NCI-H2107 (cell line): ENCODE measurements around the gene RASA3.

Experiments used
- DNase-seq: peaks from one replicate; lab custom pipeline; 2025; lab: John Stamatoyannopoulos, UW

Gene RASA3

DNA sequence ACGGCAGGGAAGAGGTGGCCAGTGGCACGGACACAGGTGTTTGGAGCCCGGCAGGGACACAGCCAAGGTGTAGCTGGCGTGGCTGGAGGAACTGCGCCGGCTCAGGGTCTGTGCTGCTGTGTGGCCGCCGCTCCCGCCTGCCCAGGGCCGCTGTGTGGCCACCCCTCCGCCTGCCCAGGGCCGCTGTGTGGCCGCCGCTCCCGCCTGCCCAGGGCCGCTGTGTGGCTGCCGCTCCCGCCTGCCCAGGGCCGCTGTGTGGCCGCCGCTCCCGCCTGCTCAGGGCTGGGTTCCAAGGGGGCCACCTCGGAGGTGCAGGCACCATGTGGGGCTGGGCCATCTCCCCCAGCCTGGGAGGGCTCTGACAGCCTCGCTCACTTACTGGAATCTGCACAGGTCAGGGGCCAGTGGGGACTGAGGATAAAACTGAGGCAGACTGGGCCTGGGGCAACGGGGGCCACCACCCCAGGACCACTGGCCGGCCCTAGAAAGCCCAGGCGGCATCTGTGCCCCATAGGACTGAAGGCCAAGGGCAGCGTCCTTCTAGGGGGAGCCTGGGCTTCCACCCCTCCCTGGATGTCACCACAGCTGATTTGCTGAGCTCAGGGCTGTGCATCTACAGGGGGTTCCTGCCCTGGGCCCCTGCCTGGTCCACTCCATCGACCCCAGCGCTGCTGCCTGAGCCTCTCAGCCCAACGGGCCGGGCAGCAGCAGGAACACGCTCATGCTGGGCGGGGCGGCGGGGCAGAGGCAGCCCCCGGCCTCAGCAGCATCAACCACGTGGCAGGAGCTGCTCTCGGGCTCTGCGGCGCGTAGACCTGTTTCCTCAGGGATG lies 180.1 kb downstream of the RASA3 start:
- DNase-seq, result no peak

- DNase-seq, result peak; percentile 15
Measured at GRCh38 chr13:113951246-113951999, 181.0 kb downstream of the RASA3 start.

DNA sequence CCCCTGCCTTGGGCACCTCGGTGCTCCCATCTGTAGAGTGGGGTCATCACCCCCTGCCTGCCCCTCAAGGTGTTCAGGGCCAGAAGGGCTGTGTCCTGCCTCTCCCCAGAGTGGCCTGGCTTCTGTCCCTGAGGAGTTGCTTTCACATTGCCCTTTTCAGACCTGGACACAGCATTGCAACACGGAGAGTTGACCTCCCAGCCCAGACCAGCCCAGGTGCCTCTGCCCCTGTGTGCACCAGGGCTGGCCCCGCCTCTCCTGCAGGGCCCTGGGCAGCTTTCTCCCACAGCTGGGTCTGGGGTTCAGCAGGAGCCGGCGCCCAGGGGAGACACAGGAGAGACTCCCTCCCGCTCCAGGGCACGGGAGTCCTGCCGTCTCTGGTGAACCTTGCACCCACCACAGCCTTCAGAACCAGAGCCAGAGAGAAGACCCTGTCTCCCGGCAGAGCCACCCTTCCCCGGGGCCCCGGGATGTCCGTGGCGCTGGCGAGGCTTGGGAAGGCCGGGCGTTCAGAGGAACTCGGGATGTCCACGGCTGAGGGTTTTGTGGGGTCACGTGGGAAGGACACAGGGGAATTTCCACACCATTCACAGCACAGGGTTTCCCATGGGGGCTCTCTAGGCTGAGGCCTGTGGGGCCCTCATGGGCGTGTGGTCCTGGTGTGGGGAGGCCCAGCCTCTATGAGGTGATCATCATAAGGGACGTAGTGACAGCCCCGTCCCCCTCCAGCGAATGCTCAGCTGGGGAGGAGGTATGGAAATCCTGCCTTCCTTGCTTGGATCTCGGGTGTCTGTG lies 181.8 kb downstream of the RASA3 start:
- no peak for DNase-seq

GRCh38 chr13:113949546-113949945 lies 182.9 kb downstream of the RASA3 start:
- no peak for DNase-seq

DNA sequence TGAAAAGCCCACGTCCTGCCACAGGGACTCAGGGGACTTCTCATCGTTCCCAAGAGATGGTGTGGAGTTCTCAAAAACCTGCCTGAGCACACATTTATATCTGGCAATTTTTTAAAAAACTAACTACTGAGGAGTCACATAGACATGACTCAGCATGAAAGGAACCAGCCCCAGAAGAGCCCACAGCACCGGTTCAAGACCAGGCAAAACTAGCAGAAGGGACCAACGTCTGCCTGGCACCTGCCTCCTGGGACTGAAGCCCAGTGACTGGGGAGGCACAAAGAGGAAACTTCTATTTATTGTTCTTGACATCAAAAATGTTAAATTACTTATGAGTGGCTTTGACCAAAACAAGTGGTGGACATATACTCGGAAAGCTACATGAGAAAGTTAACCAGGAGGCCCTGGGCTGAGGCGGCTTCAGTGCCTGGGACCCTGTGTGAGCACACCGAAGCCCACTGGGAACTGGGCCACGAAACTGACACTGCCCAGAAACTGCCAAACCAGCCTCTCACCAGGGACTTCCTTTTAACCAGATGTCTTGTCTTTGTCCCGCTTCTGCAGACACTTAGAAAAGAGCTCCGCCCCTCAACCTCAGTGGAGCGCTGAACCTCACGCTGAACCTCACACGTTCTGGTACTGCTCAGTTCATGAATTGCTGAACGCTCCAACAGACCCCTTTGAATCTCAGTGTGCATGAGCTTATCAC lies 184.2 kb downstream of the RASA3 start:
- DNase-seq, result no peak

DNA sequence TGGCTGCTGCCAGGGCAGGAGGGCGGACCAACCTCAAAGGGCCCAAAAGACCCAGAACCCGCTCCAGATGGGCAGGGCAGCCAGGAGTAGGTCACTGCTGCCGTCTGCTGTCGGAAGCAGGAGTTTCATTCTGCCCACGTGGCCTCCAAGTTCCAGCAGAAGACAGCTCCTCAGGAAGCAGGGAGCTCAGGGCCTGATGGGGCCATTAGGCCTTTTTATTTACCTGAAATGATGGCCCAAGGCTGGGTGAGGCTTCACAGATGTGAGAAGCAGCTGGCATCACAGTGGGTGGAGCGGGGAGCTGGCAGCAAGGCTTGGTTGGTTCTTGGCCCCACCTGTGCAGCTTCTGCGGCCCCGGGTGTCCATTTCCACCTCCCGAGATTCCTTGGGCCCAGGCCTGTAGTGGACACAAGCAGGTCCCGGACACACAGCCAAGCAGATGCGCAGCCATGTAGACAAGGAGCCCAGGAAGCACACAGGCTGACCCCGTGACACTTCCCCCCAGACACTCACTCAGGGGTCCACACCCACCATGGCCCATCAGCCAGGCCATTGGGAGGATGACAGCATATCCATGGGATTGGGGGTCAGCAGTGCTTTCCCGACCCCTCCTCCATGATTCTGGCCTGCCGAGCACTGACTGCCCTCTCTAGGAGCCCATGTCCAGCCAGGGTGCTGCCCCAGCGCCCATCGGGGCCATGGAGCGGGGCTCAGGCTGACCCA lies 185.0 kb downstream of the RASA3 start:
- no peak for DNase-seq

DNA sequence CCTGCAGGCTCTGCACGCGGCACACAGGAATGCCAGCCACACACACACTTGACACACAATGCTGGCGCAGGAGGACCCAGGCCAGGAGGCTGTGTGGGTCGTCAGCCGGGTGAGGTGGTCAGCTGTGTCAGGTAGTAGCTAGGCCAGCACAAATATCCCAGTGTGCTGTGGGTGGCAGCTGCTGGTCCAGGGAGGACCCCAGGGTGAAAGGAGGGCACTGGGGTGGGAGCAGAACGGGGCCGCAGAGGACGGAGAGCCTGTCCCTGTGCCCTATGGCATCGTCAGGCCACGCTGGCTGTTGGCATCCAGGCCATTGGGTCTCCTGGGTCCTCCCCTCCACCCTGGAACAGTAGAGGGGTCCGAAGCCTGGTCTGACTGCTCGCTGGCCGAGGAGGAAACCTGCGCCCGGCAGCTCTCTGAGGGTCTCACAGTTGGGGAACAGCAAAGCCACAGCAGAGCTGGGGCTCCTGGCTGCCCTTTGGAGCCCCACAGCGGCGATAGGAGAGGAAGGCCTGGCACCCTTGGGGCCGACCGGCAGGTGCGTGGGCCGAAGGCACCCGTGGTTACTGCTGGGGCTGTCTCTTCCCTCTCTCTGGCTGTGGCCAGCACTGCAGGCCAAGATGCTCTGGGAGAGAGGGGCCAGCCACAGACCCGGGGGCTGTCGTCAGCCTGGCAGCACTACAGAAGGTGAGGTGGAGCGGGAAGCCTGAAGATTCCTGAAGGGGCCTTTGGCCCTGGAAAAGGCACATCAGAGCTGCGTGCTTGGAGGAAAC lies 185.8 kb downstream of the RASA3 start:
- DNase-seq, result no peak

- DNase-seq, result no peak
Measured at GRCh38 chr13:113945857-113946408, 186.5 kb downstream of the RASA3 start.

DNA sequence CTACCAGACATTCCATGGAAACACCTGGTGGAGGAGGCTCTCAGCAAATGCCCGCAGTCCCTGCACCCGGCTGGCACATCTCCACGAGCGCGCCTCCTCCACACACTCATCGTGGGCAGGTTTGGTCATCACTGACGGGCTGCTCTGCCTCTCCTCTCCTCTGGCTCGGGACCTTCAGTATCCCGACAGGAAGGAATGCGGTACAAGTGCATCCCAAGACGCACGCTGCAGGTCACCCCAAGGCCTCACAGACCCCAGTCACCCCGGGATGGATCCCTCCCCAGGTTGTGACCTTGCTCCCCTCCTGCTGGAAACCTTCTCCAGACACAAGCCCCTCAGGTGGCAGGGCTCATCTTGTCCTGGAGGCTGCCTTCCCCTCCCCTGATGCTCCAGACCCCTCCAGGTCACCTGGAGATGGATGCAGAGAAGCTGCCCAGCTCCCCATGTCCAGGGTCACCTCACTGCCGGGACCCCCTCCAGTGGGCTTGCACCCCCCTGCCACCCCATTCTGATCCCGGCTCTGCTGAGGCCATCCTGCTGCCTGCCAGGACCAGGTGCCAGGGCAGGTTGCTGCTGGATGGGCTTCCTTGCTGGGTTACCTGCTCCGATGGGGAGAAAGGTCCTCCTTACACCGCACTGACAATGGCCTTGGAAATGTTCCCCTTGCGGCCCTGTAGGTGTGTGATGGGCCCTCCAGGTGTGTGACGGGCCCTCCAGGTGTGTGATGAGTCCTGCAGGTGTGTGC lies 188.4 kb downstream of the RASA3 start:
- no peak for DNase-seq

GRCh38 chr13:113942591-113943103 lies 189.8 kb downstream of the RASA3 start:
- no peak for DNase-seq

DNA sequence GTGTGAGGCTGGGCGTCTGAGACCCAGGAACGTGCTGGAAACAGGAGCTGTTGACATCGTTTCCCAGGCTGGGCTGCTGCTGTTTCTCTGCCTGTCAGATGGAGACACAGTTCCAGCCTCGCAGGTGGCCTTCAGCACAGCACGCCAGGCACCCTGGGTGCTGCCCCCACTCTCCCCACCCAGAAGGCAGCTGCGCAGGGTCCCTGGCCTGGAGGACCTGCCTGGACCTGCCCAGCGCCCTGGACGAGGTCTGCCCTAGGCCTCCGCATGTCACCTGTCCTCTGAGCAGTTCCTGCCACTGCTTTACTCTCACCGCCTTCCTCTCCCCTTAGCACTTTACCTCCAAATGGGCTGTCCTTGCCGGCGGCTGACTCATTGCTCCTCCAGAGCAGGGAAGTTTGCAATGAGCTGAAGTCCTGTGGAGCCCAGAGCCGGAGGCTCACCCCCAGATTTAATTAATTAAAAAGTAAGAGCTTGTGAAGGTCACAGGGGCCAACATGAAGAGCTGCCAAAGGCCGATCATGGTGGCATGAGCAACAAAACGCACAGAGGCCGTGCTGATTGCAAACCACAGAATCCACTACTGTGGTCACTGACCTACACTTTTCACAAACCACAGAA lies 190.7 kb downstream of the RASA3 start:
- no peak for DNase-seq

GRCh38 chr13:113939944-113940297 lies 192.5 kb downstream of the RASA3 start:
- DNase-seq, result no peak

GRCh38 chr13:113939129-113939943 lies 193.1 kb downstream of the RASA3 start:
- no peak for DNase-seq

GRCh38 chr13:113938716-113939115 lies 193.7 kb downstream of the RASA3 start:
- DNase-seq, result peak; percentile 22

- no peak for DNase-seq
Measured at GRCh38 chr13:113938246-113938645, 194.2 kb downstream of the RASA3 start.

DNA sequence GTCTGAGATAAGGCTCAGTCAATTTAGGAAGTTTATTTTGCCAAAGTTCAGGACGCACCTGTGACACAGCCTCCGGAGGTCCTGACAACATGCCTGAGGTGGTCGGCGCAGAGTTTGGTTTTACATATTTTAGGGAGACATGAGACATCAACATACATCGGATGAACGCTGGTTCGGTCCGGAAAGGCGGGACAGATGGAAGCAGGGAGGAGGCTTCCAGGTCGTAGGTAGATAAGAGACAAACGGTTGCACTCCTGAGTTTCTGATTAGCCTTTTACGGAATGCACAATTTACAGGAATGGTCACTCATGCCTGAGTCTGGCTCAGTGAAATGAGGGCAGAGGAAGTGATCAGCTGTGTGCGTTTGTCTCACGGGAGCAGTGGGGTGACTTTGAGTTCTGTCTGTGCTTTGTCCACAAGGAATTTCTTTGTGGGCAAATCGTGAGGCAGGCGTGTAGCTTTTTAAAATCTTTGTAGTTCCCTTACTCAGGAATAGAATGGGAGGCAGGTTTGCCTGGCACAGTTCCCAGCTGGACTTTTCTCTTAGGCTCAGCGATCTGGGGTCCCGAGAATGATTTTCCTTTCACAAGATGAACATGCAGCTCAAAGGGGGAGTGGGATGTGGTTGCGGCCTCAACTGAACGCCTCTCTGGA lies 194.8 kb downstream of the RASA3 start:
- no peak for DNase-seq

DNA sequence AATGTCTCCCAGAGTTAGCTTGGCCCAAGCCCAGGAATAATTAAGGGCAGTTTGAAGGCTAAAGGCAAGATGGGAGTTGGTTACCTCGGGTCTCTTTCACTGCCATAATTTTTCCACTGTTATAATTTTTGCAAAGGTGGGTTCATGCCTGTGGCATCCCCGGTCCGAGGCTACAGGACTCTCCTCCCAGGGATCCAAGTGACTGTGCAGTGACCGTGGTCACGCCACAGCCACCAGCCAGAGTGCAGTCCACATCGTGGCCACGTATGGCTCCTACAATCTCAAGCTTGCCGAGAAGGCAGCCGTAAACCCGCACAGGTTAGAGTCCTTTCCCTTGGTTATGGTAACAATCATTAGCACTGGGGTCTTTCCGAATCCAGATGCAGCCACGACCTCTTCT lies 195.3 kb downstream of the RASA3 start:
- no peak for DNase-seq
